ENCODE data around the gene PMF1. TPM values are rescaled to one million over a fixed set of nuclear protein-coding genes. Genes with fewer than 3 reads are reported as not detected.

PMF1 gene
- total RNA-seq, 4 donors from 2014 or later = 39.9 to 52.8 (median 43.6) TPM

DNA sequence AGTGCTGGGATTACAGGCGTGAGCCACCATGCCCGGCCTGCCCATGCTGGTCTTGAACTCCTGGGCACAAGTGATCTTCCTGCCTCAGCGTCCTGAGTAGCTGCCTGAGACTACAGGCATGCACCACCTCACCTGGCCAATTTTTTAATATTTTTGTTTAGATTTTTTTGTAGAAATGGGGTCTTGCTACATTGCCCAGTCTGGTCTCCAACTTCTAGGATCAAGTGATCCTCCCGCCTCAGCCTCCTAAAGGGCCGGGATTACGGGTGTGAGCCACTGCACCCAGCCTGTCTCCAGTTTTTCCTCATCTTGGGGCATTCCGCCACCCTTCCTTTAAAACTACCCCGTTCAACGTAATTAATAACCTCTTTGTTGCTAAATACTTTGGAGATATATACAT, 7.4 kb downstream of the PMF1 start:
- no peaks in the 10 kb centered on the region for H3K4me1 ChIP-seq
- H3K9me3 ChIP-seq = no peaks in the 10 kb centered on the region
- no peaks in the 10 kb centered on the region for H3K27me3 ChIP-seq
- H3K4me3 ChIP-seq = no peak overlapping the region
- DNase-seq = no peak
- TF ChIP-seq POLR2A (IDR thresholded peaks at IDR 0.05) = no peak
- TF ChIP-seq, protein P1, sequence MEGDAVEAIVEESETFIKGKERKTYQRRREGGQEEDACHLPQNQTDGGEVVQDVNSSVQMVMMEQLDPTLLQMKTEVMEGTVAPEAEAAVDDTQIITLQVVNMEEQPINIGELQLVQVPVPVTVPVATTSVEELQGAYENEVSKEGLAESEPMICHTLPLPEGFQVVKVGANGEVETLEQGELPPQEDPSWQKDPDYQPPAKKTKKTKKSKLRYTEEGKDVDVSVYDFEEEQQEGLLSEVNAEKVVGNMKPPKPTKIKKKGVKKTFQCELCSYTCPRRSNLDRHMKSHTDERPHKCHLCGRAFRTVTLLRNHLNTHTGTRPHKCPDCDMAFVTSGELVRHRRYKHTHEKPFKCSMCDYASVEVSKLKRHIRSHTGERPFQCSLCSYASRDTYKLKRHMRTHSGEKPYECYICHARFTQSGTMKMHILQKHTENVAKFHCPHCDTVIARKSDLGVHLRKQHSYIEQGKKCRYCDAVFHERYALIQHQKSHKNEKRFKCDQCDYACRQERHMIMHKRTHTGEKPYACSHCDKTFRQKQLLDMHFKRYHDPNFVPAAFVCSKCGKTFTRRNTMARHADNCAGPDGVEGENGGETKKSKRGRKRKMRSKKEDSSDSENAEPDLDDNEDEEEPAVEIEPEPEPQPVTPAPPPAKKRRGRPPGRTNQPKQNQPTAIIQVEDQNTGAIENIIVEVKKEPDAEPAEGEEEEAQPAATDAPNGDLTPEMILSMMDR (IDR thresholded peaks at IDR 0.05) = no peak
- no peak overlapping the region for H3K27ac ChIP-seq
- H3K36me3 ChIP-seq = peaks cover 0 to 38% (median 0%) of the 10 kb centered on the region in 3 donors

DNA sequence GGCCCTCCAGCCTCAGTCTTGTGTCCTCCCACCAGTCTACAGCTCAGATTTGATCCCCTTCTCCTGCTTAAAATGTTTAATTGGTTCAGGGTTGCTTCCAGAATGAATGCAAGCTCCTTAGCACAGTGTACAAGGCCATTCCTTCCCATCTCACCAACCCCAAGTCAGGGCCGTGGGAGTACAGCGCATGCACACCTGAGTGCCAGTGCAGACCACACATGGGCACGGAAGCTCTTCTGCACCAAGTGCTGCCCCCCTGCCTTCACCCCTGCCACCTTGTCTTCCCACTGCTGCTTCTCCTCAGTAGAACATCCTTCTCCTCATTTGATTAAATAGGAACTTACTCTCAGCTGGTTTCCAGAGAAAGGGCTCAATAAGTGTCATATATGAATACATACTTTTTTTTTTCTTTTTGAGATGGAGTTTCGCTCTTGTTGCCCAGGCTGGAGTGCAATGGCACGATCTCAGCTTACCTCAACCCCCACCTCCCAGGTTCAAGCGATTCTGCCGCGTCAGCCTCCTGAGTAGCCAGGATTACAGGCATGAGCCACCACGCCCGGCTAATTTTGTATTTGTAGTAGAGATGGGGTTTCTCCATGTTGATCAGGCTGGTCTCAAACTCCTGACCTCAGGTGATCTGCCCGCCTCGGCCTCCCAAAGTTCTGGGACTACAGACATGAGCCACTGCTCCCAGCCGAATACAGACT, 9.3 kb downstream of the PMF1 start:
- no peak overlapping the region for H3K4me3 ChIP-seq
- H3K9me3 ChIP-seq = no peaks in the 10 kb centered on the region
- DNase-seq = no peak
- TF ChIP-seq, protein P1 (IDR thresholded peaks at IDR 0.05) = no peak
- no peak for TF ChIP-seq POLR2A (IDR thresholded peaks at IDR 0.05)
- H3K4me1 ChIP-seq = no peaks in the 10 kb centered on the region
- H3K27ac ChIP-seq = no peak overlapping the region
- H3K27me3 ChIP-seq = no peaks in the 10 kb centered on the region
- H3K36me3 ChIP-seq = peaks cover 0 to 43% (median 0%) of the 10 kb centered on the region in 3 donors

DNA sequence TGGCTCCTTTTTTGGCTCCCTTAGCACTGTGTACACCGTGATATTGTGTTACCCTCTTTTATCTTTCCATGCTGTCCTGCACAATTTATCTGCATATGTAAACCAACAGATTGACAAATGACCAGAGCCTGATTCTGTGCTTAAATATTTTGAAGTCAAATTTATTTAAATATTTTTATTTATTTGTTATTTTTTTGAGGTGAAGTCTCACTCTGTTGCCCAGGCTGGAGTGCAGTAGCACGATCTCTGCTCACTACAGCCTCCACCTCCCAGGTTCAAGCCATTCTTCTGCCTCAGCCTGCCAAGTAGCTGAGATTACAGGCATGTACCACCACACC, 12.8 kb downstream of the PMF1 start:
- H3K4me1 ChIP-seq = no peaks in the 10 kb centered on the region

DNA sequence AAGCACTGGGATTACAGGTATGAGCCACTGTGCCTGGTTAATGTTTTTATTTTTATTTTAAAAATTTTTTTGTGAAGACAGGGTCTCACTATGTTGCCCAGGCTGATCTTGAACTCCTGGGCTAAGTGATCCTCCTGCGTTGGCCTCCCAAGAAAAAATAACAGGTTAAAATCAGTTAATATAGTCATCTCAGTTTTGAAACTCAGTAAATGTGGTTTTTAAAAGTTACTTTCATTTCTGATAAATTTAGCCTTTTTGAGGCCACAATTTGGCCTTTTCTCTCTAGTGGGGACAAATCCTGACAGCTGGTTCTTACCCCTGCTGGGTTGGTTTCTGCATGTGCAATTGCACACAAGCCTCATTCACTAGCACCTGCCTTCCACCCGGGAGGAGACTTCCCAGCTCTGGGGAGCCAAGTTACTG, 13.3 kb downstream of the PMF1 start:
- no peaks in the 10 kb centered on the region for H3K4me1 ChIP-seq
- H3K27ac ChIP-seq = no peak overlapping the region

More for the DNA sequence above, 12.8 kb downstream of the PMF1 start:
- DNase-seq = no peak
- Histone ChIP-seq H3K36me3 (peaks cover 0 to 55% (median 0%) of the 10 kb centered on the region in 3 donors), H3K9me3 (no peaks in the 10 kb centered on the region), H3K4me3 (no peak overlapping the region), H3K27ac (no peak overlapping the region), H3K27me3 (no peaks in the 10 kb centered on the region)
- no peak for TF ChIP-seq POLR2A (IDR thresholded peaks at IDR 0.05)
- TF ChIP-seq, protein P1 (IDR thresholded peaks at IDR 0.05) = no peak

DNA sequence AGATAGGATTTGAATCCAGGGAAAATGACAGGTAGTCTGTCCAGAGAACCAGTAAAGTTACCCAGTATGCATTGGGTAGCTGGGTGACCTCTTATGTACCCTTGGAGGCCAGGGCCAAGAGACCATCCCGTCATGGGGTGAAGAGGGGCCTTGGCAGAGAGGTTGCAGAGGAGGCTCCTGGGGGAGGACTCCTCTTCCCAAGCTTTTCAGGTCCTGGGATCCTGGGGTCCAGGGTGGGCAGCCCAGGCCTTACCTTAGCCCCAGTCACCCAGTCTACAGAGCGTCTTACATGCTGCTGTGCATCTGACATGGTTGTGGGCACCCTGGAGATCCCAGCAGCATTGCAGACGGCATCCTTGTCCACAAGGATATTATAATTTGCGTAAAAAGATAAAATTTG, 14.0 kb downstream of the PMF1 start:
- Histone ChIP-seq H3K27ac (no peak overlapping the region), H3K36me3 (peaks cover 0 to 44% (median 0%) of the 10 kb centered on the region in 3 donors), H3K27me3 (no peaks in the 10 kb centered on the region), H3K4me3 (no peak overlapping the region), H3K4me1 (no peaks in the 10 kb centered on the region), H3K9me3 (no peaks in the 10 kb centered on the region)
- DNase-seq = no peak
- TF ChIP-seq, protein P1 (IDR thresholded peaks at IDR 0.05) = no peak
- TF ChIP-seq POLR2A (IDR thresholded peaks at IDR 0.05) = no peak

More for the DNA sequence above, 13.3 kb downstream of the PMF1 start:
- Histone ChIP-seq H3K36me3 (peaks cover 0 to 51% (median 0%) of the 10 kb centered on the region in 3 donors), H3K9me3 (no peaks in the 10 kb centered on the region), H3K27me3 (no peaks in the 10 kb centered on the region), H3K4me3 (no peak overlapping the region)
- no peak for DNase-seq
- TF ChIP-seq, protein P1 (IDR thresholded peaks at IDR 0.05) = no peak
- TF ChIP-seq POLR2A (IDR thresholded peaks at IDR 0.05) = no peak
